HEK293T (cell line): ENCODE results near the gene FAM120B.

ENCODE experiments used
- CTCF ChIA-PET: fragments of 350-600 bp; formaldehyde crosslinking; extraction: SDS; loops from one replicate; lab custom pipeline; 2021; ENCODE audit warnings: antibody characterized with exemption, inconsistent platforms; lab: Yijun Ruan, JAX
- POLR2A ChIA-PET: fragments of 350-600 bp; formaldehyde crosslinking; extraction: SDS; loops from one replicate; lab custom pipeline; 2020; ENCODE audit warnings: antibody characterized with exemption, inconsistent platforms; lab: Yijun Ruan, JAX
- DNase-seq: peaks from one replicate; pipeline ENCODE4 v3.0.0; 2012; ENCODE audit warnings: mixed read lengths; ENCODE audit errors: extremely low spot score
- ARNT ChIP-seq: fragments of 450-650 bp; IDR thresholded peaks from 2 replicates; pipeline ENCODE4 v1.6.1; 2017; ENCODE audit warnings: mild to moderate bottlenecking
- BHLHE40 ChIP-seq: fragments of 450-650 bp; IDR thresholded peaks from 2 replicates; pipeline ENCODE4 v1.6.1; 2016; ENCODE audit warnings: mild to moderate bottlenecking, moderate library complexity, borderline replicate concordance
- CTBP1 ChIP-seq: fragments of 450-650 bp; IDR thresholded peaks from 2 replicates; pipeline ENCODE4 v1.6.1; 2016; ENCODE audit warnings: borderline replicate concordance
- ELF4 ChIP-seq: fragments of 450-650 bp; IDR thresholded peaks from 2 replicates; pipeline ENCODE4 v1.6.1; 2017; ENCODE audit warnings: antibody characterized with exemption
- FOXA1 ChIP-seq: fragments of 450-650 bp; IDR thresholded peaks from 2 replicates; pipeline ENCODE4 v1.6.1; 2016; ENCODE audit warnings: mild to moderate bottlenecking
- FOXK2 ChIP-seq: fragments of 450-650 bp; IDR thresholded peaks from 2 replicates; pipeline ENCODE4 v1.6.1; 2016; ENCODE audit warnings: mild to moderate bottlenecking
- FOXM1 ChIP-seq: fragments of 450-650 bp; IDR thresholded peaks from 2 replicates; pipeline ENCODE4 v1.6.1; 2017; ENCODE audit warnings: mild to moderate bottlenecking, borderline replicate concordance
- HDGF ChIP-seq: fragments of 450-650 bp; IDR thresholded peaks from 2 replicates; pipeline ENCODE4 v1.6.1; 2017; ENCODE audit warnings: antibody characterized with exemption, borderline replicate concordance
- L3MBTL2 ChIP-seq: fragments of 450-650 bp; conservative IDR thresholded peaks from 2 replicates; pipeline ENCODE4 v1.6.1; 2016; ENCODE audit warnings: mild to moderate bottlenecking
- LEF1 ChIP-seq: fragments of 450-650 bp; IDR thresholded peaks from 2 replicates; pipeline ENCODE4 v1.6.1; 2017; ENCODE audit warnings: mild to moderate bottlenecking, borderline replicate concordance
- NFRKB ChIP-seq: fragments of 450-650 bp; IDR thresholded peaks from 2 replicates; pipeline ENCODE4 v1.6.1; 2016; ENCODE audit warnings: mild to moderate bottlenecking, moderate library complexity
- PKNOX1 ChIP-seq: fragments of 450-650 bp; IDR thresholded peaks from 2 replicates; pipeline ENCODE4 v1.6.1; 2016
- SP1 ChIP-seq: fragments of 450-650 bp; IDR thresholded peaks from 2 replicates; pipeline ENCODE4 v1.6.1; 2017
- SUZ12 ChIP-seq: fragments of 450-650 bp; IDR thresholded peaks from 2 replicates; pipeline ENCODE4 v1.6.1; 2016; ENCODE audit warnings: mild to moderate bottlenecking
- TARDBP ChIP-seq: fragments of 450-650 bp; IDR thresholded peaks from 2 replicates; pipeline ENCODE4 v1.6.1; 2016
- ZNF384 ChIP-seq: fragments of 450-650 bp; IDR thresholded peaks from 2 replicates; pipeline ENCODE4 v1.6.1; 2016

FAM120B gene

GRCh38 chr6:170434821-170435155, 128.2 kb downstream of the FAM120B start:
- POLR2A ChIA-PET: no interaction called here
- DNase-seq: no peak
- CTCF ChIA-PET: no interaction called here
- TF ChIP-seq FOXK2 (no peak), BHLHE40 (no peak), FOXM1 (no peak), CTBP1 (no peak), L3MBTL2 (no peak), ELF4 (no peak), TARDBP (no peak), PKNOX1 (no peak), SP1 (no peak), NFRKB (no peak), FOXA1 (no peak), LEF1 (no peak), ARNT (no peak), HDGF (no peak)

- POLR2A ChIA-PET: no interaction called here
- no peak for DNase-seq
- TF ChIP-seq NFRKB (no peak), FOXM1 (no peak), CTBP1 (no peak), ELF4 (no peak), ARNT (no peak), BHLHE40 (no peak), FOXK2 (no peak), SP1 (no peak), SUZ12 (no peak), PKNOX1 (no peak), L3MBTL2 (no peak), LEF1 (no peak)
- CTCF ChIA-PET: no interaction called here
Measured at GRCh38 chr6:170435766-170436165, 129.2 kb downstream of the FAM120B start.

- ChIA-PET CTCF (no interaction called here), POLR2A (no interaction called here)
- no peak for DNase-seq
- TF ChIP-seq ZNF384 (no peak), SUZ12 (no peak), SP1 (no peak), ELF4 (no peak), CTBP1 (no peak), ARNT (no peak), TARDBP (no peak), FOXK2 (no peak), FOXM1 (no peak), FOXA1 (no peak), BHLHE40 (no peak)
Measured at GRCh38 chr6:170436209-170436809, 129.8 kb downstream of the FAM120B start.

- no peak for DNase-seq
- TF ChIP-seq ZNF384 (no peak), FOXM1 (no peak), NFRKB (no peak), CTBP1 (no peak)
- CTCF ChIA-PET: no interaction called here
- POLR2A ChIA-PET: no interaction called here
Measured at GRCh38 chr6:170437719-170438401, 131.3 kb downstream of the FAM120B start.

- peak; percentile 51 for TF ChIP-seq L3MBTL2
- peak; percentile 96 for TF ChIP-seq PKNOX1
- no peak for TF ChIP-seq FOXK2
- ChIA-PET POLR2A (no interaction called here), CTCF (no interaction called here)
- peak; percentile 80 for DNase-seq
Measured at GRCh38 chr6:170438402-170438753, 131.8 kb downstream of the FAM120B start.

GRCh38 chr6:170438861-170439260, 132.3 kb downstream of the FAM120B start:
- ChIA-PET POLR2A (no interaction called here), CTCF (no interaction called here)
- TF ChIP-seq HDGF (no peak), NFRKB (no peak), LEF1 (no peak), SUZ12 (no peak)
- no peak for DNase-seq
